ENCODE measurements around the gene GPSM3. TPM values are rescaled to one million over a fixed set of nuclear protein-coding genes. Genes with fewer than 3 reads are reported as not detected.

GPSM3 gene
- total and polyA plus RNA-seq, 2 experiments from 2014 or later, result 4.7 to 5.9 TPM

GRCh38 chr6:32175711-32176475 is 16.6 kb downstream of the GPSM3 start, which contains the start of gene AGPAT1:
TSS of gene AGPAT1 (minus strand) at chr6:32176084. CDS start at chr6:32171496, 4,588 bp downstream.
- Histone ChIP-seq H3K4me3 (peak within 1 kb of the TSS; percentile 79), H3K4me2 (peak within 1 kb of the TSS; percentile 85), H3K36me3 (ENCODE audit: insufficient read depth) (peaks cover 2% of the 10 kb centered on the region; the same call in 1 of the 2 replicates), H3K27ac (ENCODE audit: low read depth) (peak within 1 kb of the TSS; percentile 93), H3K9me2 (ENCODE audit: insufficient read depth) (no peaks in the 10 kb centered on the region), H2AFZ (no peak within 1 kb of the TSS), H3K79me2 (replicated peaks; ENCODE audit: insufficient read depth) (peaks cover 54% of the 10 kb centered on the region), H3K27me3 (ENCODE audit: insufficient read depth) (no peaks in the 10 kb centered on the region), H4K20me1 (replicated peaks; ENCODE audit: insufficient read depth) (peaks cover 10% of the 10 kb centered on the region; the same call in 1 of the 2 replicates), H3K4me1 (ENCODE audit: insufficient read depth) (peaks cover 22% of the 10 kb centered on the region), H3F3A (replicated peaks; ENCODE audit: low read depth) (0 out of 2 replicates have a peak, but pooled peaks cover 7% of the 10 kb centered on the region)
- Mint-ChIP-seq H3K27ac (peak within 1 kb of the TSS; percentile 91), H3K9me3 (no peaks in the 10 kb centered on the region), H3K4me3 (peak within 1 kb of the TSS; percentile 79), H3K4me1 (peaks cover 43% of the 10 kb centered on the region), H3K27me3 (ENCODE audit: insufficient read depth, low read depth, poor library complexity) (peaks cover 19% of the 10 kb centered on the region), H3K36me3 (ENCODE audit: low read depth) (peaks cover 31% of the 10 kb centered on the region)
- ATAC-seq (peak; percentile 66), DNase-seq (ENCODE audit: low spot score) (peak; percentile 98)
- TF ChIP-seq, protein P1, sequence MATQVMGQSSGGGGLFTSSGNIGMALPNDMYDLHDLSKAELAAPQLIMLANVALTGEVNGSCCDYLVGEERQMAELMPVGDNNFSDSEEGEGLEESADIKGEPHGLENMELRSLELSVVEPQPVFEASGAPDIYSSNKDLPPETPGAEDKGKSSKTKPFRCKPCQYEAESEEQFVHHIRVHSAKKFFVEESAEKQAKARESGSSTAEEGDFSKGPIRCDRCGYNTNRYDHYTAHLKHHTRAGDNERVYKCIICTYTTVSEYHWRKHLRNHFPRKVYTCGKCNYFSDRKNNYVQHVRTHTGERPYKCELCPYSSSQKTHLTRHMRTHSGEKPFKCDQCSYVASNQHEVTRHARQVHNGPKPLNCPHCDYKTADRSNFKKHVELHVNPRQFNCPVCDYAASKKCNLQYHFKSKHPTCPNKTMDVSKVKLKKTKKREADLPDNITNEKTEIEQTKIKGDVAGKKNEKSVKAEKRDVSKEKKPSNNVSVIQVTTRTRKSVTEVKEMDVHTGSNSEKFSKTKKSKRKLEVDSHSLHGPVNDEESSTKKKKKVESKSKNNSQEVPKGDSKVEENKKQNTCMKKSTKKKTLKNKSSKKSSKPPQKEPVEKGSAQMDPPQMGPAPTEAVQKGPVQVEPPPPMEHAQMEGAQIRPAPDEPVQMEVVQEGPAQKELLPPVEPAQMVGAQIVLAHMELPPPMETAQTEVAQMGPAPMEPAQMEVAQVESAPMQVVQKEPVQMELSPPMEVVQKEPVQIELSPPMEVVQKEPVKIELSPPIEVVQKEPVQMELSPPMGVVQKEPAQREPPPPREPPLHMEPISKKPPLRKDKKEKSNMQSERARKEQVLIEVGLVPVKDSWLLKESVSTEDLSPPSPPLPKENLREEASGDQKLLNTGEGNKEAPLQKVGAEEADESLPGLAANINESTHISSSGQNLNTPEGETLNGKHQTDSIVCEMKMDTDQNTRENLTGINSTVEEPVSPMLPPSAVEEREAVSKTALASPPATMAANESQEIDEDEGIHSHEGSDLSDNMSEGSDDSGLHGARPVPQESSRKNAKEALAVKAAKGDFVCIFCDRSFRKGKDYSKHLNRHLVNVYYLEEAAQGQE (IDR thresholded peaks at IDR 0.05; ENCODE audit: unreplicated experiment), result no peak
- TF ChIP-seq POLR2AphosphoS5 (IDR thresholded peaks at IDR 0.05; ENCODE audit: low read depth) (peak; percentile 75), CREB1 (CRISPR knock-in tag; IDR thresholded peaks at IDR 0.05; ENCODE audit: low read depth) (peak; percentile 48; the same call in 1 of the 2 replicates)

DNA sequence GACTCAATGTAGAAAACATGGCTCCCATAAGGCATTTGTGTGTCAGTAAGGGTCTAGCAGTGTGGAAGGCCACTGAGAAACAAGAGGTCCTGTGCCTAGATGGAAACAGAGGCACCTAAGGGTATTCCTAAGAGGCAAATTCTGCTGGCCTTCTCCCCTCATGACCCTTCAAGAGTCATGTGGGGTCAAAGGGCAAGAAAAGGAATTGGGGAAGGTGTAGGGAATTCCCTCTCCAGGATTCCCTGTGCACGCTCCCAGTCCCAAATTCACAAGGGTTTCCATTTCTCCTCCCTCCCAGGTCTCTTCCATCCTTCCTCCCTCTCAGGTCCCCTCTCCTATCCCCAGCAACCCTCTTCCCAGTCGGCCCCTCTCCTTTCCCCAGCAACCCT is 17.1 kb downstream of the GPSM3 start:
- peak overlapping the region; percentile 85 for H3K4me2 ChIP-seq
- H3K4me3 Mint-ChIP-seq, result peak overlapping the region; percentile 79
- H3K4me1 ChIP-seq (ENCODE audit: insufficient read depth), result peaks cover 22% of the 10 kb centered on the region
- peaks cover 14% of the 10 kb centered on the region; the same call in 1 of the 2 replicates for H4K20me1 ChIP-seq (replicated peaks; ENCODE audit: insufficient read depth)
- H3F3A ChIP-seq (replicated peaks; ENCODE audit: low read depth), result 0 out of 2 replicates have a peak, but pooled peaks cover 7% of the 10 kb centered on the region
- H3K9me3 Mint-ChIP-seq, result no peaks in the 10 kb centered on the region
- ATAC-seq (no peak), DNase-seq (ENCODE audit: low spot score) (peak; percentile 30)
- peaks cover 22% of the 10 kb centered on the region for H3K27me3 Mint-ChIP-seq (ENCODE audit: insufficient read depth, low read depth, poor library complexity)
- H3K27ac Mint-ChIP-seq, result peak overlapping the region; percentile 56; the same call in 1 of the 2 replicates
- H3K27me3 ChIP-seq (ENCODE audit: insufficient read depth), result no peaks in the 10 kb centered on the region
- H3K4me1 Mint-ChIP-seq, result peaks cover 43% of the 10 kb centered on the region
- H3K36me3 Mint-ChIP-seq (ENCODE audit: low read depth), result peaks cover 31% of the 10 kb centered on the region
- H3K4me3 ChIP-seq, result peak overlapping the region; percentile 79
- H3K79me2 ChIP-seq (replicated peaks; ENCODE audit: insufficient read depth), result peaks cover 54% of the 10 kb centered on the region
- no peak overlapping the region for H2AFZ ChIP-seq
- H3K9me2 ChIP-seq (ENCODE audit: insufficient read depth), result no peaks in the 10 kb centered on the region
- 0 out of 2 replicates have a peak overlapping the region, but pooled peaks have one; percentile 45 for H3K27ac ChIP-seq (ENCODE audit: low read depth)
- H3K36me3 ChIP-seq (ENCODE audit: insufficient read depth), result no peaks in the 10 kb centered on the region
- TF ChIP-seq NANOG (IDR thresholded peaks at IDR 0.05; ENCODE audit: borderline replicate concordance) (no peak), EZH2 (IDR thresholded peaks at IDR 0.05; ENCODE audit: low read depth, unreplicated experiment) (no peak), ZNF331 (CRISPR knock-in tag; IDR thresholded peaks at IDR 0.05; ENCODE audit: low read depth) (no peak), STAT1 (IDR thresholded peaks at IDR 0.05; ENCODE audit: unreplicated experiment) (no peak)
- TF ChIP-seq, protein P2, sequence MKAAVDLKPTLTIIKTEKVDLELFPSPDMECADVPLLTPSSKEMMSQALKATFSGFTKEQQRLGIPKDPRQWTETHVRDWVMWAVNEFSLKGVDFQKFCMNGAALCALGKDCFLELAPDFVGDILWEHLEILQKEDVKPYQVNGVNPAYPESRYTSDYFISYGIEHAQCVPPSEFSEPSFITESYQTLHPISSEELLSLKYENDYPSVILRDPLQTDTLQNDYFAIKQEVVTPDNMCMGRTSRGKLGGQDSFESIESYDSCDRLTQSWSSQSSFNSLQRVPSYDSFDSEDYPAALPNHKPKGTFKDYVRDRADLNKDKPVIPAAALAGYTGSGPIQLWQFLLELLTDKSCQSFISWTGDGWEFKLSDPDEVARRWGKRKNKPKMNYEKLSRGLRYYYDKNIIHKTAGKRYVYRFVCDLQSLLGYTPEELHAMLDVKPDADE (IDR thresholded peaks at IDR 0.05), result no peak
- TF ChIP-seq, protein P1 (IDR thresholded peaks at IDR 0.05; ENCODE audit: unreplicated experiment), result no peak
